KMS-11 (cell line): Measurements from ENCODE around the gene LCN10.
"Not testable (repeated sequence)": the region's sequence is repeated elsewhere in the genome, so short reads cannot be mapped to it uniquely, and the experiment has no call there.

Experiments used
- H2AFZ ChIP-seq: fragments of 200-600 bp; sonication (generic); 2 replicates; pipeline ENCODE4 v1.6.1; 2016; ENCODE audit warnings: antibody characterized with exemption, mixed run types, low read depth
- H3K27ac ChIP-seq: fragments of 200-600 bp; sonication (generic); 2 replicates; pipeline ENCODE4 v1.6.1; 2016; ENCODE audit warnings: mild to moderate bottlenecking, mixed run types
- H3K27me3 ChIP-seq: fragments of 200-600 bp; sonication (generic); 2 replicates; pipeline ENCODE4 v1.6.1; 2017; ENCODE audit warnings: mild to moderate bottlenecking, low read depth, mixed run types, moderate library complexity; ENCODE audit not compliant: insufficient read depth
- H3K36me3 ChIP-seq: fragments of 200-600 bp; sonication (generic); 2 replicates; pipeline ENCODE4 v1.6.1; 2017; ENCODE audit warnings: mild to moderate bottlenecking, mixed run types; ENCODE audit not compliant: insufficient read depth
- H3K4me1 ChIP-seq: fragments of 200-600 bp; sonication (generic); 2 replicates; pipeline ENCODE4 v1.6.1; 2016; ENCODE audit warnings: mild to moderate bottlenecking, low read depth, mixed run types; ENCODE audit not compliant: poor library complexity, severe bottlenecking
- H3K4me2 ChIP-seq: fragments of 200-600 bp; sonication (generic); 2 replicates; pipeline ENCODE4 v1.7.0; 2016; ENCODE audit warnings: mild to moderate bottlenecking, mixed run types
- H3K4me3 ChIP-seq: fragments of 200-600 bp; sonication (generic); IDR thresholded peaks from 2 replicates; pipeline ENCODE4 v1.6.1; 2017; ENCODE audit warnings: low read depth, low read length, mixed read lengths; ENCODE audit not compliant: insufficient read depth
- H3K79me2 ChIP-seq: fragments of 200-600 bp; sonication (generic); 2 replicates; pipeline ENCODE4 v1.6.1; 2016; ENCODE audit warnings: low read depth, mixed run types; ENCODE audit not compliant: insufficient read depth
- H3K9ac ChIP-seq: fragments of 200-600 bp; sonication (generic); 2 replicates; pipeline ENCODE4 v1.6.1; 2016; ENCODE audit warnings: mild to moderate bottlenecking, mixed run types
- H4K20me1 ChIP-seq: fragments of 200-600 bp; sonication (generic); 2 replicates; pipeline ENCODE4 v1.6.1; 2016; ENCODE audit warnings: mild to moderate bottlenecking, mixed run types; ENCODE audit not compliant: insufficient read depth
- TF ChIP-seq, protein P1 (sequence below): fragments of 200-600 bp; sonication (generic); conservative IDR thresholded peaks from 2 replicates; pipeline ENCODE4 v1.6.1; 2017; ENCODE audit warnings: low read depth, mild to moderate bottlenecking, antibody characterized with exemption, low read length, moderate library complexity, mixed read lengths

LCN10 gene

DNA sequence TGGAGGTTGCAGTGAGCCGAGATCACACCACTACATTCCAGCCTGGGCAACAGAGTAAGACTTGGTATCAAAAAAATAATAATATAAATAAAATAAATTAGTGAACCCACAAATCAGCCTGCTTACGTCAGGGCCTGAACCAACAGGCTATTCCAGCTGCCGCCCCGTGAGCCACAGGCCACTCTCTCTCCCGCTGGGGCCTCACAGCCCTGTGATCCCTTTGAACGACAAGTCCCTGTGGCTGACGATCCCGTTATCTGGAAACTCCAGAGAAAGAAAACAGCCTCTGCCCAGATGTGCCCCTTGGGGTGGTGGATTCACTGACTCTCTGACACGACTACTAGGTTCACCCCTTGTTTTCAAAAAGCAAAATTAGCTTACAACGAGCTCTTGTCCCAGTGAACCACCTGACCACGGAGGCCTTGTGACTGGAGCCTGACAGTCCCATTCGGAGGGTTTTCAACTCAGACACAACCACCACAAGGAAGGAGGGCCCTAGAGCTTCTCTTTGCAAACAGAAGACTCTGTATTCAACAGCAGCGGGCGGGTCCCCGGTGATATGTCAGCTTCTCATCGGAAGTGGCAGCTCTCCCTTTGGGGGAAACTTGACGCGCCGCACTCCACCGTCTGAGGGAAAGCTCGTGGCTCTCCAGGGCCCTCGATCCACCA, 34.8 kb downstream of the LCN10 start:
- H3K9ac ChIP-seq = no peak overlapping the region
- TF ChIP-seq, protein P1, sequence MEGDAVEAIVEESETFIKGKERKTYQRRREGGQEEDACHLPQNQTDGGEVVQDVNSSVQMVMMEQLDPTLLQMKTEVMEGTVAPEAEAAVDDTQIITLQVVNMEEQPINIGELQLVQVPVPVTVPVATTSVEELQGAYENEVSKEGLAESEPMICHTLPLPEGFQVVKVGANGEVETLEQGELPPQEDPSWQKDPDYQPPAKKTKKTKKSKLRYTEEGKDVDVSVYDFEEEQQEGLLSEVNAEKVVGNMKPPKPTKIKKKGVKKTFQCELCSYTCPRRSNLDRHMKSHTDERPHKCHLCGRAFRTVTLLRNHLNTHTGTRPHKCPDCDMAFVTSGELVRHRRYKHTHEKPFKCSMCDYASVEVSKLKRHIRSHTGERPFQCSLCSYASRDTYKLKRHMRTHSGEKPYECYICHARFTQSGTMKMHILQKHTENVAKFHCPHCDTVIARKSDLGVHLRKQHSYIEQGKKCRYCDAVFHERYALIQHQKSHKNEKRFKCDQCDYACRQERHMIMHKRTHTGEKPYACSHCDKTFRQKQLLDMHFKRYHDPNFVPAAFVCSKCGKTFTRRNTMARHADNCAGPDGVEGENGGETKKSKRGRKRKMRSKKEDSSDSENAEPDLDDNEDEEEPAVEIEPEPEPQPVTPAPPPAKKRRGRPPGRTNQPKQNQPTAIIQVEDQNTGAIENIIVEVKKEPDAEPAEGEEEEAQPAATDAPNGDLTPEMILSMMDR = no peak
- no peaks in the 10 kb centered on the region for H4K20me1 ChIP-seq
- H3K4me1 ChIP-seq = peaks cover 31% of the 10 kb centered on the region
- H3K4me3 ChIP-seq = no peak overlapping the region
- H3K4me2 ChIP-seq = no peak overlapping the region
- no peak overlapping the region for H2AFZ ChIP-seq
- 0 out of 2 replicates have a peak, but pooled peaks cover 4% of the 10 kb centered on the region for H3K79me2 ChIP-seq
- H3K27me3 ChIP-seq = no peaks in the 10 kb centered on the region
- H3K27ac ChIP-seq = no peak overlapping the region
- no peaks in the 10 kb centered on the region for H3K36me3 ChIP-seq

DNA sequence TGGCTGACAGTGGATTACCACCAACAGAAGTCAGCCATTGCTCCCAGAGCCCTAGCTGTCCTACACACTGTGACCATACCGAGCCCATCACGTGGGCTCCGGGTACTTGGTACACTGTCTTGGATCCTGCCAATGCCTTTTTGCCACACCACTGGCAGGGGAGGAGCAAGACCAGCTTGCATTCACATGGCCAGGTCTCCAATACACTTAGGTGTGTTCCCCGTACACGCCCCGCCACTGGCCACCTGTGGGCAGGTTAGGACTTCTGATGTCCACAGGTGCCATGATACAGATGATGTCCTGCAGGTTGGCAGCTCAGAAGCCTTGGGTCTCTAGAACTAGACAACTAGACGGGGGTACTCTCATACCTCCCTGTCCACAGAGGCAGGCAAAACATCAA, 35.7 kb downstream of the LCN10 start:
- 0 out of 2 replicates have a peak, but pooled peaks cover 4% of the 10 kb centered on the region for H3K79me2 ChIP-seq
- H3K36me3 ChIP-seq = no peaks in the 10 kb centered on the region
- no peak overlapping the region for H3K4me3 ChIP-seq
- no peak overlapping the region for H3K4me2 ChIP-seq
- TF ChIP-seq, protein P1 = no peak
- no peaks in the 10 kb centered on the region for H4K20me1 ChIP-seq
- no peak overlapping the region for H3K27ac ChIP-seq
- no peak overlapping the region for H2AFZ ChIP-seq
- H3K4me1 ChIP-seq = peaks cover 40% of the 10 kb centered on the region
- no peak overlapping the region for H3K9ac ChIP-seq
- H3K27me3 ChIP-seq = no peaks in the 10 kb centered on the region

DNA sequence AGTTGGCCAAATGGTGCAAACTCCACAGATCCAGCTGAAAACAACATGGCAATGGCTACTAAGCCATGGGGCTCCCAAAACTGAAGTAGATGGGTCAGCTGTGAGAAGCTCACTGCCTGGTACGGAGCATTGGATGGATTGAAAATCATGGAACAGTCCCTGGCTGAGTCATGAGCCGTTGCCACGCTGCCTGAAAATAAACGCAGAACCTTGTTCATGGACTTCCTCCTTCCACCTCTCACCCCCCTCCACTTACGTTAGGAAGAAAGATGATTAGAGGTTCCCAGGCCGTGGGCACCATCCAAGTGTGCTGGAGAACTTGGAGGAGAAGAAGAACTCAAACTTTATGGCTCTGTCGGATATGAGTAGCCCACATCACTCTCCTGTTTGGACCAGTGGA, 37.2 kb downstream of the LCN10 start:
- TF ChIP-seq, protein P1 = no peak
- H3K27ac ChIP-seq = no peak overlapping the region
- H3K4me2 ChIP-seq = no peak overlapping the region

DNA sequence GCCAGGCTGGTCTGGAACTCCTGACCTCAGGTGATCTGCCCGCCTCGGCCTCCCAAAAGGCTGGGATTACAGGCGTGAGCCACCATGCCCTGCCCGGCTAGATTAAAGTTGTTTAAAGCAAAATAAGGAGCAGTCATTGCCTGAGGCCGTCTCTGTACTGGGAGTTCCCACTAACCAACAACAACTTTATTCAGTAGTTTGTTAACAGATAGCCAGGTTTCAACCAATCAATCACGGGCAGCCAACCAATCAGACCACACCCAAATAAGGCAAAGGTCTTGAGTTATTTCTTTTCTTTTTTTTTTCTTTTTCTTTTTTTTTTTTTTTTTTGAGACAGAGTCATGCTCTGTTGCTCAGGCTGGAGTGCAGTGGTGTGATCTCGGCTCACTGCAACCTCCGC, 38.0 kb downstream of the LCN10 start:
- H2AFZ ChIP-seq, H4K20me1 ChIP-seq, H3K9ac ChIP-seq, H3K79me2 ChIP-seq, H3K4me3 ChIP-seq, H3K27me3 ChIP-seq, H3K36me3 ChIP-seq, H3K27ac ChIP-seq: not testable (repeated sequence)
- H3K4me2 ChIP-seq = 0 out of 2 replicates have a peak overlapping the region, but pooled peaks have one; percentile 21
- peaks cover 55% of the 10 kb centered on the region for H3K4me1 ChIP-seq

More for the DNA sequence above, 37.2 kb downstream of the LCN10 start:
- Histone ChIP-seq H3K27me3 (no peaks in the 10 kb centered on the region), H3K9ac (no peak overlapping the region), H3K4me3 (no peak overlapping the region), H3K79me2 (0 out of 2 replicates have a peak, but pooled peaks cover 4% of the 10 kb centered on the region), H4K20me1 (no peaks in the 10 kb centered on the region), H3K36me3 (no peaks in the 10 kb centered on the region), H3K4me1 (peaks cover 47% of the 10 kb centered on the region), H2AFZ (no peak overlapping the region)

DNA sequence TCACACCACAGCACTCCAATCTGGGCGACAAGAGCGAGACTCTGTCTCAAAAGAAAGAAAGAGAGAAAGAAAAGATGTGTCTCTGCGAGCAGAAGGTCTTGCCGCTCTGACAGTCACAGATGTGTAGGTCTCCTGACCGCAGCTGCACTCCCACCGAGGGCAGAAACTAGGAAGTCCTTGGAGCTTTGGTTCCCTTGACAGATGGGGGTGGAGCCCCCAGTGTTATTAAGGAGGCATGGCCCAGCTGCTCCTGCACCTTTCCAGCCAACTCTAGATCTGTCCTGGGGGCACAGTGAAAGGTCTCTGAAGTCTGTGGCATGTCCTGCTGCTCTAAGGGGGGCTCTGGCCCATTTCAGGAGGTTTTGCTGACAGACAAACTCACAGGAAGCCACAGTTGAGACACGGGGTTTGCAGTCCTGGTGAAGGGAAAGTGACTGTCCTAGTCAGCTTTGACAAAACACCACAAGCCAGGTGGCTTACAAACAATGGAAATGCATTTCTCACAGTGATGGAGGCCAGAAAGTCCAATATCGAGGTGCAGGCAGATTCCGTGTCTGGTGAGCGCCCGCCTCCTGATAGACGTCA, 39.4 kb downstream of the LCN10 start:
- Histone ChIP-seq H3K4me2 (peak overlapping the region; percentile 82), H3K27ac (peak overlapping the region; percentile 95), H3K27me3 (no peaks in the 10 kb centered on the region), H2AFZ (no peak overlapping the region), H3K4me1 (peaks cover 66% of the 10 kb centered on the region), H3K9ac (peak overlapping the region; percentile 86; the same call in 1 of the 2 replicates), H3K36me3 (no peaks in the 10 kb centered on the region), H4K20me1 (no peaks in the 10 kb centered on the region), H3K4me3 (no peak overlapping the region), H3K79me2 (0 out of 2 replicates have a peak, but pooled peaks cover 4% of the 10 kb centered on the region)
- TF ChIP-seq, protein P1 = no peak
